ENCODE measurements around the gene TGM3.
"Not testable (repeated sequence)": the region's sequence is repeated elsewhere in the genome, so short reads cannot be mapped to it uniquely, and the experiment has no call there.

Gene TGM3

GRCh38 chr20:2295886-2296515 lies at the start of gene TGM3:
Gene TGM3, plus strand, starts transcription at chr20:2296001. Its CDS starts 63 bp downstream, at chr20:2296064.
- no peak for DNase-seq (ENCODE audit: low spot score)

- DNase-seq (ENCODE audit: low spot score) = no peak
Observed at GRCh38 chr20:2246069-2246491, 49.7 kb upstream of the TGM3 start.

- DNase-seq (ENCODE audit: low spot score) = no peak
Observed at GRCh38 chr20:2248837-2249236, 47.0 kb upstream of the TGM3 start.

- no peak for DNase-seq (ENCODE audit: low spot score)
Observed at GRCh38 chr20:2249935-2250334, 45.9 kb upstream of the TGM3 start.

- no peak for DNase-seq (ENCODE audit: low spot score)
Observed at GRCh38 chr20:2252419-2252997, 43.3 kb upstream of the TGM3 start.

- DNase-seq (ENCODE audit: low spot score) = no peak
Observed at GRCh38 chr20:2253256-2253655, 42.5 kb upstream of the TGM3 start.

- no peak for DNase-seq (ENCODE audit: low spot score)
Observed at GRCh38 chr20:2254333-2254732, 41.5 kb upstream of the TGM3 start.

- DNase-seq (ENCODE audit: low spot score) = no peak
Observed at GRCh38 chr20:2255926-2256531, 39.8 kb upstream of the TGM3 start.

- no peak for DNase-seq (ENCODE audit: low spot score)
Observed at GRCh38 chr20:2259731-2260130, 36.1 kb upstream of the TGM3 start.

GRCh38 chr20:2260250-2260649 lies 35.6 kb upstream of the TGM3 start:
- DNase-seq (ENCODE audit: low spot score) = no peak

- no peak for DNase-seq (ENCODE audit: low spot score)
Observed at GRCh38 chr20:2261046-2261485, 34.7 kb upstream of the TGM3 start.

GRCh38 chr20:2261629-2262028 lies 34.2 kb upstream of the TGM3 start:
- DNase-seq (ENCODE audit: low spot score) = no peak

GRCh38 chr20:2264118-2264517 lies 31.7 kb upstream of the TGM3 start:
- DNase-seq (ENCODE audit: low spot score) = no peak

- not testable (repeated sequence) for DNase-seq (ENCODE audit: low spot score)
Observed at GRCh38 chr20:2264621-2265374, 31.0 kb upstream of the TGM3 start.

GRCh38 chr20:2273634-2274302 lies 22.0 kb upstream of the TGM3 start:
- DNase-seq (ENCODE audit: low spot score) = no peak

GRCh38 chr20:2276015-2276414 lies 19.8 kb upstream of the TGM3 start:
- DNase-seq (ENCODE audit: low spot score) = no peak

- no peak for DNase-seq (ENCODE audit: low spot score)
Observed at GRCh38 chr20:2279253-2279779, 16.5 kb upstream of the TGM3 start.

GRCh38 chr20:2280082-2280481 lies 15.7 kb upstream of the TGM3 start:
- DNase-seq (ENCODE audit: low spot score) = no peak

- no peak for DNase-seq (ENCODE audit: low spot score)
Observed at GRCh38 chr20:2281563-2281962, 14.2 kb upstream of the TGM3 start.

GRCh38 chr20:2282181-2282580 lies 13.6 kb upstream of the TGM3 start:
- DNase-seq (ENCODE audit: low spot score) = no peak

- no peak for DNase-seq (ENCODE audit: low spot score)
Observed at GRCh38 chr20:2283706-2284423, 11.9 kb upstream of the TGM3 start.

Measured in NAMALWA (cell line).